Stimulated activated naive CD8-positive, alpha-beta T cell treated with anti-CD3 and anti-CD28 coated beads, Interleukin-15, amount 100 ng/mL, for 72 hours (primary cell): ENCODE measurements around the gene CTNNA2.

Experiments used
- ATAC-seq: fragments of 150-1000 bp; cut with Tn5 transposase; 2 replicates; pipeline ENCODE4 v1.10.0; 2021; ENCODE audit warnings: mild to moderate bottlenecking, moderate library complexity
- DNase-seq, 2 donors: peaks; one replicate each; pipeline ENCODE4 v3.0.0; 2021 to 2022
- H3K27ac Mint-ChIP-seq, 2 donors: one replicate each; pipeline ENCODE4 v1.8.0; 2022; ENCODE audit warnings: mild to moderate bottlenecking in 2 of 2, mixed read lengths in 2 of 2, moderate library complexity in 2 of 2
- H3K27me3 Mint-ChIP-seq: one replicate; pipeline ENCODE4 v1.8.0; 2022; ENCODE audit warnings: mixed read lengths
- H3K4me1 Mint-ChIP-seq: one replicate; pipeline ENCODE4 v1.8.0; 2022; ENCODE audit warnings: mild to moderate bottlenecking, mixed read lengths
- H3K4me3 Mint-ChIP-seq, 2 donors: one replicate each; pipeline ENCODE4 v1.8.0; 2022; ENCODE audit warnings: mild to moderate bottlenecking in 2 of 2, mixed read lengths in 2 of 2, moderate library complexity in 1 of 2
- H3K9me3 Mint-ChIP-seq, 2 donors: one replicate each; pipeline ENCODE4 v1.8.0; 2022; ENCODE audit warnings: mixed read lengths in 2 of 2

Gene CTNNA2

DNA sequence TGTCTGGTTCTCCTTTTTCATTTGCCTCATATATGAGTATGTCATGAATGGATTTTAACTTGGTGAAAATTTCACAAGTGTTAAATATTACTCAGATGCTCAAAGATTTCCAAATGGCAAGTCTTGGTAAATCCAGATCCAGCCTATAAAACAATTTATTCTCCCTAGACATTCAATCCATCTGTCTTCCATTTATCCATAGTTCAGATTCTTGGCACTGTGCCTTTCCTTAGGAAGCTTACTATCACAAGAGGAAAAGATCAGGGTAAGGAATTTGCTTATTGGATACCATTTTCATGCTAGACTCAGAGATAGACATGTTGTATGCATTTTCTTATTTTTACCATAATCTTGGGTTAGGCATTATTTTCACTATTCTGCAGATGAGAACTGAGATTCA is 864.2 kb downstream of the CTNNA2 start:
- peaks cover 14 to 15% of the 10 kb centered on the region in 2 donors for H3K9me3 Mint-ChIP-seq
- ATAC-seq = no peak
- no peak for DNase-seq
- no peak overlapping the region for H3K4me3 Mint-ChIP-seq
- no peaks in the 10 kb centered on the region for H3K4me1 Mint-ChIP-seq
- H3K27me3 Mint-ChIP-seq = no peaks in the 10 kb centered on the region
- H3K27ac Mint-ChIP-seq = no peak overlapping the region

DNA sequence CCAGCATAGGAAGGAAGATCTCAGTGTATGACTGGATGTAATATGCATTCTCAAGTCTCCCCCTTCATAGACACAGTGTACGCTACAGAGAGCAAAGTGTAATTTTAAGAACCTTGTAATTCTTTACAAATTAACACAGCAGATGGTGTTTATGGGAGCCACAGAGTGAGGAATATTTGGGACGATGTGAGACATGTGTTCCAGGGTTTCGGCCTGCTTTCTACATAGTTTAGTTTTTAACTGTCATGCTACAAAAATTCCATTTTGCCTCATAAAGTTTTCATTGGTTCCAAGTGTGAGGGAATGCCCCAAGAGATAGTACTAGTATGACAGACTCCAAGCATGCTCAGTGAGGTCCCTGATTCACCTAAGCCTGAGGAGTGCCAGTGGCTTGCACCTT is 867.9 kb downstream of the CTNNA2 start:
- H3K27ac Mint-ChIP-seq = no peak overlapping the region
- H3K4me1 Mint-ChIP-seq = no peaks in the 10 kb centered on the region
- no peak overlapping the region for H3K4me3 Mint-ChIP-seq
- H3K27me3 Mint-ChIP-seq = no peaks in the 10 kb centered on the region
- peaks cover 14 to 23% of the 10 kb centered on the region in 2 donors for H3K9me3 Mint-ChIP-seq
- ATAC-seq (no peak), DNase-seq (no peak)

- Mint-ChIP-seq H3K27me3 (no peaks in the 10 kb centered on the region), H3K4me1 (no peaks in the 10 kb centered on the region), H3K9me3 (peaks cover 9 to 17% of the 10 kb centered on the region in 2 donors), H3K4me3 (no peak overlapping the region), H3K27ac (no peak overlapping the region)
- ATAC-seq (no peak), DNase-seq (no peak)
Observed at GRCh38 chr2:80381666-80382065, 868.8 kb downstream of the CTNNA2 start.

- H3K27me3 Mint-ChIP-seq = no peaks in the 10 kb centered on the region
- H3K4me3 Mint-ChIP-seq = no peak overlapping the region
- H3K27ac Mint-ChIP-seq = no peak overlapping the region
- no peaks in the 10 kb centered on the region for H3K4me1 Mint-ChIP-seq
- peaks cover 7 to 10% of the 10 kb centered on the region in 2 donors for H3K9me3 Mint-ChIP-seq
- DNase-seq = no peak
- no peak for ATAC-seq
Observed at GRCh38 chr2:80392441-80392840, 879.6 kb downstream of the CTNNA2 start.

GRCh38 chr2:80393991-80394390 is 881.1 kb downstream of the CTNNA2 start:
- H3K4me1 Mint-ChIP-seq = no peaks in the 10 kb centered on the region
- DNase-seq = no peak
- H3K27me3 Mint-ChIP-seq = no peaks in the 10 kb centered on the region
- no peak overlapping the region for H3K4me3 Mint-ChIP-seq
- H3K27ac Mint-ChIP-seq = no peak overlapping the region
- no peak for ATAC-seq
- H3K9me3 Mint-ChIP-seq = peaks cover 13 to 16% of the 10 kb centered on the region in 2 donors

GRCh38 chr2:80395251-80395650 is 882.4 kb downstream of the CTNNA2 start:
- H3K9me3 Mint-ChIP-seq = peaks cover 9 to 17% of the 10 kb centered on the region in 2 donors
- H3K27ac Mint-ChIP-seq = no peak overlapping the region
- DNase-seq (no peak), ATAC-seq (no peak)
- H3K4me1 Mint-ChIP-seq = no peaks in the 10 kb centered on the region
- no peaks in the 10 kb centered on the region for H3K27me3 Mint-ChIP-seq
- no peak overlapping the region for H3K4me3 Mint-ChIP-seq

DNA sequence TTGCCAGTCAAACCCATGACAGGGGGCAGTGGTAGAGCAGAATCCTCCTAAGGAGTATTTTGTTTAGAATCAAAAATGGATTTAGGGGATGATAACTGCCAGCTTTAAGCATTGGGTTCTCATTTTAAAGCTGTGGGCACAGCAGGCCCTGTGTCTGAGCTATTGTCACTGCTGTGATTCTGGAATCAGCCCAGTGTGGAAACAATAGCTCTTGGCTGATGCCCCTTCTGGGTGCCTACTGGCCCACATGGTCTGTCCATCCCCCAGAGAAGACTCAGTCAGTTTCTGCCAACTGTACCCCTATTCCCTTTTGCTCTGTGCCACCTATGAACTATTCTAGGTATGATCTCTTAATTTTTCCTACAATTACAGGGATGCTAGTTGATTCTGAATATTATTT is 883.4 kb downstream of the CTNNA2 start:
- H3K4me1 Mint-ChIP-seq = no peaks in the 10 kb centered on the region
- H3K27ac Mint-ChIP-seq = no peak overlapping the region
- ATAC-seq = no peak
- no peak overlapping the region for H3K4me3 Mint-ChIP-seq
- H3K9me3 Mint-ChIP-seq = peaks cover 14 to 17% of the 10 kb centered on the region in 2 donors
- no peak for DNase-seq
- no peaks in the 10 kb centered on the region for H3K27me3 Mint-ChIP-seq

GRCh38 chr2:80403081-80403480 is 890.2 kb downstream of the CTNNA2 start:
- peaks cover 4 to 13% of the 10 kb centered on the region in 2 donors for H3K9me3 Mint-ChIP-seq
- ATAC-seq = no peak
- no peaks in the 10 kb centered on the region for H3K4me1 Mint-ChIP-seq
- no peak for DNase-seq
- no peaks in the 10 kb centered on the region for H3K27me3 Mint-ChIP-seq
- no peak overlapping the region for H3K4me3 Mint-ChIP-seq
- H3K27ac Mint-ChIP-seq = no peak overlapping the region

- H3K27me3 Mint-ChIP-seq = no peaks in the 10 kb centered on the region
- H3K4me1 Mint-ChIP-seq = no peaks in the 10 kb centered on the region
- DNase-seq (no peak), ATAC-seq (no peak)
- peaks cover 0 to 11% of the 10 kb centered on the region in 2 donors for H3K9me3 Mint-ChIP-seq
- no peak overlapping the region for H3K4me3 Mint-ChIP-seq
- no peak overlapping the region for H3K27ac Mint-ChIP-seq
Observed at GRCh38 chr2:80407377-80407776, 894.5 kb downstream of the CTNNA2 start.

DNA sequence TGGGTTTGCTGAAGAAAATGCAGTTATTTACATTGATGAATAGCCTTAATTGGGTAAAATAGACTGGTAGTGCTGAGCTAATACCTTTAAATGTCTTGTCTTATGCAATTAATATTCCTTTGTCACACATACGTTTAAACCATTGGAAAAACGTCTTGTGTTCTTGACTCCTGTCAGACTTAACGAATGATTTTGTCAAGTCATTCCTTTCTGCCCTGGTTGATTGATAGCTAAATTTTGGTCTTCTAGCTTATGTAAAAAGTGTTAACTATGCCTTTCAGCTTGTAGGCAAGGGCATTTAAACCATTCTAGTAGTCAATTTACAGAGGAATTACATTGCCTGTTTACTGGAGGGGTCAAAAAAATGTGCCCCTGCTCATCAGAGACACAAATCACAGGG is 897.5 kb downstream of the CTNNA2 start:
- Mint-ChIP-seq H3K27me3 (no peaks in the 10 kb centered on the region), H3K27ac (no peak overlapping the region), H3K9me3 (peaks cover 11 to 18% of the 10 kb centered on the region in 2 donors), H3K4me3 (no peak overlapping the region), H3K4me1 (no peaks in the 10 kb centered on the region)
- ATAC-seq = no peak
- DNase-seq = no peak

GRCh38 chr2:80413136-80413535 is 900.3 kb downstream of the CTNNA2 start:
- H3K4me3 Mint-ChIP-seq = no peak overlapping the region
- peaks cover 18 to 24% of the 10 kb centered on the region in 2 donors for H3K9me3 Mint-ChIP-seq
- no peak for ATAC-seq
- no peaks in the 10 kb centered on the region for H3K27me3 Mint-ChIP-seq
- H3K27ac Mint-ChIP-seq = no peak overlapping the region
- no peaks in the 10 kb centered on the region for H3K4me1 Mint-ChIP-seq
- DNase-seq = no peak

DNA sequence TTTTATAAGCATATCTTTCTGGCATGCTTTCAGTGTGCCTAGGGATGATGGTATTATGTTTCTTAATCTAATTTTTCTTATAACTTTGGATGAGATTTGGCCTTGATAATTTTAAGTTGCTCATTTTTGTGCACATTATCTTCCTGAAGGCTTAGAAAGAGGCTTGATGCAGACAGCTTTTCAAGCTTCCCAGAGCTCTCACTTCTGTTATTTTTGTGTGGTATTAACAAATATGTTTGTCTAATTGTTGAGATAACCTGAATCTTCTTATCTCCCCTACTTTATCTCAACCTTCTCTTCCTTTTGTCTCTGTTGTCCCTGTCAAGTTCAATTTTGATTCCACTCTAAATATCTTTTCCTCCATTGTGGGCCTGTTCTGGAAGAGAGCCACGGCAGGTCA is 904.9 kb downstream of the CTNNA2 start:
- H3K4me1 Mint-ChIP-seq = no peaks in the 10 kb centered on the region
- no peak overlapping the region for H3K27ac Mint-ChIP-seq
- H3K9me3 Mint-ChIP-seq = peaks cover 10 to 16% of the 10 kb centered on the region in 2 donors
- H3K4me3 Mint-ChIP-seq = no peak overlapping the region
- ATAC-seq = no peak
- no peaks in the 10 kb centered on the region for H3K27me3 Mint-ChIP-seq
- DNase-seq = no peak

- DNase-seq = no peak
- H3K4me1 Mint-ChIP-seq = no peaks in the 10 kb centered on the region
- ATAC-seq = no peak
- H3K27ac Mint-ChIP-seq = no peak overlapping the region
- H3K27me3 Mint-ChIP-seq = no peaks in the 10 kb centered on the region
- H3K4me3 Mint-ChIP-seq = no peak overlapping the region
- peaks cover 7 to 12% of the 10 kb centered on the region in 2 donors for H3K9me3 Mint-ChIP-seq
Observed at GRCh38 chr2:80420530-80421208, 907.8 kb downstream of the CTNNA2 start.

DNA sequence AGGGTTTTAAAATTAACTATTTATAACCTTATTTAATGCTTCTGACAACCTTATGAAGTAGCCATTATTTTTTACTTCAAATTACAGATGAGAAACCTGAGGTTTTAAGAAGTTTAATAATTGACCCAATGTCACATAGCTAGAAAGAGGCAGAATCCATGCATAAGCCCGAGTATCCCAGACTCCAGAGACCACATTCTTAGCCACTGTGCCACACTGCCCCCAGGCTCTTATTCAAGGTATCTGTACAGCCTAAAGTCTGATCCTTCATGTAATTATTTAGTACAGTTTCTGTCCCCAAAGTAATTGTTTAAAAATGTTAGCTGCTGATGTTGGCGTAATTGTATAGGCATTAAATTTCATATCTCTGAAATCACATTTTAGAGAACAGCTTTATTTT is 916.4 kb downstream of the CTNNA2 start:
- ATAC-seq (no peak), DNase-seq (no peak)
- peaks cover 15 to 18% of the 10 kb centered on the region in 2 donors for H3K9me3 Mint-ChIP-seq
- no peaks in the 10 kb centered on the region for H3K27me3 Mint-ChIP-seq
- H3K27ac Mint-ChIP-seq = no peak overlapping the region
- H3K4me3 Mint-ChIP-seq = no peak overlapping the region
- H3K4me1 Mint-ChIP-seq = no peaks in the 10 kb centered on the region

DNA sequence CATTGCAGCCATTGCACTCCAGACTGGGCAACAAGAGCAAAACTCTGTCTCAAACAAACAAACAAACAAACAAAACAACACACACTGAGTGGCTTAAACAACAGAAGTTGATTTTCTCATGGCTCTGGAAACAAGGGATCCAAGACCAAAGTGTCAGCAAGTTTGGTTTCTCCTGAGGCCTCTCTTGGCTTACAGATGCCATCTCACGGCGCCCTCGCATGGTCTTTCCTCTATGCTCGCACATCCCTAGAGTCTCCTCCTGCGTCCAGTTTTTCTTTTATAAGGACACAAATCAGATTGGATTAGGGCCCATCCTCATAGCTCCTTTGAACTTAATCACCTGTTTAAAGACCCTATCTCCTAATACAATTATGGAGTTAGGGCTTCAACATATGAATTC is 925.1 kb downstream of the CTNNA2 start:
- H3K4me3 Mint-ChIP-seq = no peak overlapping the region
- no peak overlapping the region for H3K27ac Mint-ChIP-seq
- ATAC-seq = no peak
- peaks cover 0 to 9% of the 10 kb centered on the region in 2 donors for H3K9me3 Mint-ChIP-seq
- no peaks in the 10 kb centered on the region for H3K4me1 Mint-ChIP-seq
- DNase-seq = no peak
- no peaks in the 10 kb centered on the region for H3K27me3 Mint-ChIP-seq

GRCh38 chr2:80438686-80439085 is 925.8 kb downstream of the CTNNA2 start:
- peaks cover 0 to 16% of the 10 kb centered on the region in 2 donors for H3K9me3 Mint-ChIP-seq
- H3K27ac Mint-ChIP-seq = no peak overlapping the region
- no peak overlapping the region for H3K4me3 Mint-ChIP-seq
- H3K4me1 Mint-ChIP-seq = no peaks in the 10 kb centered on the region
- ATAC-seq = no peak
- DNase-seq = no peak
- H3K27me3 Mint-ChIP-seq = no peaks in the 10 kb centered on the region

DNA sequence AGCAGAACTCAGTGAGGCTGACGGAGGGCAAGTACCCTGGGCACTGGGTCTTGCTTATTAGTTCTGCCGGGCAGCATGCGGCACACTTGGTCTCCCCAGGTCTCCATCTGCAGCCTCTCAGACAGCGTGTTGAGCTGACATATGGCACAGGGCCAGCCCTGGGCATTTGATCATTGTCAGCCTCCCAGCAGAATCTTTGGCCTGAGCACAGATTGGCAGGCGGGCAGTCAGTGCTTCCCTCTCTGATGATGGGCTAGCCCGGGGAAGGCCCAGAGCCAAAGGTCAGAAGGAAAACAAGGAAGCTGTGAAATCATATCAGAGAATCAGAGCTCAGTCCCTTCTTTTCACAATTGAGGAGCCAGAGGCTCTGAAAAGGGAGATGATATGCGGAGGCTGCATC is 941.8 kb downstream of the CTNNA2 start:
- no peaks in the 10 kb centered on the region for H3K4me1 Mint-ChIP-seq
- ATAC-seq (no peak), DNase-seq (no peak)
- no peak overlapping the region for H3K4me3 Mint-ChIP-seq
- no peak overlapping the region for H3K27ac Mint-ChIP-seq
- H3K27me3 Mint-ChIP-seq = no peaks in the 10 kb centered on the region
- H3K9me3 Mint-ChIP-seq = peaks cover 4 to 20% of the 10 kb centered on the region in 2 donors
